ENCODE measurements around the gene CERS1.
A peak's percentile ranks its signal among the peaks of the same experiment; 100 is the strongest.

The CERS1 gene

DNA sequence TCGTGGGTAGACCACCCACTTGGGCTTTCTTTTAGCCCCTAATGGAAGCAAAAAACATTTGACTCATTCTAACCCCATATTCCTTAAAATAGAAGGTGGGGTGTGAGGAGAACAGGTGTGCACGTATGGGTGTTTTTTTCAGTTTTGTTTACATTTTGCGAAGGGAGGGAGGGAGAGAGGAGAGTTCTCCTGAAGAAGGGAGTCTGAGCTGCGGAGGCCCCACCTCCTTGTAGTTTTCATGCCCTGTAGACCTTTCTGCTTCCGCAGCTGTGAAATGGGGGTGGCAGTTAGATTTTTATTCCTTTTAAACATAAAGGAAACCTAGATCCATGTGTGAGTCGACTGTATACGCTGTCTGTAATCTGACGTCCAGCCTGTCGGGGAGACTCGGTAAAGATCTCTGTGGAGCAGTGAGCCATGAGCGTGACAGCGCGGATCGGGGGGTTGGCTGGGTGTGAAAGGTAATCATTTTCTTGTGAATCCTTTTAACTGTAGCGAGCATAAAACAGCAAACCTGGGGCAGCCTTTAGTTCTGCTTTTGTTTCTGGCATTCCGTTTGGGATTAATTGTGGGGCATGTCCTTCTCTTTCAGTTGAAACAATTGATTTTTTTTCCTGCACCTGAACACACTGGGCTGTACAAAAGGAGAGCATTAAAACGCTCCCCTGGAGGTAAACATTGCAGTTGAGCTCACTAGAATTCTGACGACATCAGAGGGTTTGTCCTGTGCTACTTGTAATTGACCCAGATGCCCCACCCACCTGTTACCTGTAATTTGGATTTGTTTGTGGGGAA is 61.9 kb downstream of the CERS1 start:
- DNase-seq, result no peak

DNA sequence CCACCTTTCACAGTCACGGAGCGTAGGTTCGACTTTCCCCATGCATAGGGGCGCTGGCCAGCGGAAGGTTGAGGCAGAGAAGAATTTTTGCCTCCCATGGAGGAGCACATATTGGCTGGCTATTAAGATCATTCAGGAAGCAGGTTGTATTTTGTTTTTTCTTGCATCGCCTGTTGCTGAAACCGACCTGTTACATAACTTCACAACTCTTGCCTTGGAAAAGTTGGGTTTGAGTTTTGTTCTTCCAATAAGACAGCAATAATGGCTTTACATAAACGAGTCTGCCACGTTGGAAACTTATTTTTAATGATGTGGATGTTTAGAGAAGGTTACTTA is 62.8 kb downstream of the CERS1 start:
- no peak for DNase-seq

DNA sequence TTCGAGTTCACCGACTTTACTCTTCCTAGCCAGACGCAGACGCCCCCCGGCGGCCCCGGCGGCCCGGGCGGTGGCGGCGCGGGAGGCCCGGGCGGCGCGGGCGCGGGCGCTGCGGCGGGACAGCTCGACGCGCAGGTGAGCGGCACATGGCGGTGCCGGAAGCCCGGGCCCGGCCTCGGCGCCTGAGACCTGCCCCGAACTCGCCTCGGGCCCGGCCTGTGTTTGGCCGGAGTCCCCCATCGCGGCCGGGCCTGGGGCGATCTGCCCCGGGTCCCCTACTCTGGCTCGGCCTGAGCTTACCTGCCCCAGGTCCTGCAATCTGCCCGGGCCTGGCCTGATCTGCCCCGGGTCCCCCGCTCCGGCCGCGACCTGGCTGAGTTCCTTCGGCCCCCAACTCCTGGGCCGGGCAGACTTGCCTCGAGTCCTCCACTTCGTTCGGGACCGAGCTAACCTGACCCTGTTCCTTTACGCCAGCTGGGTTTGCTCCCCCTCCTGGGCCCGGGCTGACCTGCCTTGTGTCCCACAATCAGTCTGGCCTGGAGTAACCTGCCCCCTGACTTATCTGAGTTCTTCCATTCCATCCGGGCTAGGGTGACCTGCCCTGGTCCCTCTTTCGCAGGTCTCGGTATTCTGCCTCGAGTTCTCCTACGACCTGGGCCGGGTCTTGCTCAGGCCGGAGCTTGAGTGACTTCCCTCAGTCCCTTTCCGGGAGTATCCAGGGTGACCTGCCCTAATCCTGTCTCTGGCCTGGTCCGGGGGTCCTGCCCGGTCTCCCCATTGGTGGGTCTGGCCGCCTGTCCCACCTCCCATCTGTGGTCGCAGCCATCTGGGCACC is 63.4 kb downstream of the CERS1 start:
- no peak for DNase-seq

DNA sequence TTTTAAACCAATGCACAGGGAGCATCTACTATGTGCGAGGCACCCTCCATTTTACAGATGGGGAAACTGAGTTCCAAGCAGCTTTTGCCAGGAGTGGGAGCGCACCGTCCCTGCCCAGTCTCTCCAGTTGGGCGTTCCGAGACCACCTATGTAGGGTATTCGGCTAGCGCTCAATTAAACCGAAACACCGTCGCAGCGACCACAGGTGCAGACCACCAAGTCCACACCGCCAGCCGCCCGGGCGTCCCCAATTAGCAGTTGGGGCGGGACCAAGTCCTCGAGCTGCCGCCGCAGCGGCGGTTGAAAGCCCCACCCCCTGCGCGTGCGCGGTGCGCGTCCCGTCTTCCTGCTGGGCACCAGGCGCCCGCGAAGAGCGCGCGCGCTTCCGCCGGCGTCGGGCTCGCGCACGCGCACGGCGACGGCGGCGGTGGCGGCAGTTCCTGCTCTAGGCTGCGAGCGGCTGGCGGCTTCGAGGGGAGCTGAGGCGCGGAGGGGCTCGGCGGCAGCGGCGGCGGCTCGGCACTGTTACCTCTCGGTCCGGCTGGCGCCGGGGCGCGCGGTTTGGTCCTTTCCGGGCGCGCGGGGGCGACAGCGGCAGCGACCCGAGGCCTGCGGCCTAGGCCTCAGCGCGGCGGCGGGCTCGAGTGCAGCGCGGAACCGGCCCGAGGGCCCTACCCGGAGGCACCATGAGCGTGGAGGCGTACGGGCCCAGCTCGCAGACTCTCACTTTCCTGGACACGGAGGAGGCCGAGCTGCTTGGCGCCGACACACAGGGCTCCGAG is 64.2 kb downstream of the CERS1 start, which contains the start of gene UPF1:
TSS of gene UPF1 (plus strand) at position 436 of the 782 bp plus-strand sequence. CDS start at position 687, 251 bp downstream.
- DNase-seq, result peak; percentile 93

DNA sequence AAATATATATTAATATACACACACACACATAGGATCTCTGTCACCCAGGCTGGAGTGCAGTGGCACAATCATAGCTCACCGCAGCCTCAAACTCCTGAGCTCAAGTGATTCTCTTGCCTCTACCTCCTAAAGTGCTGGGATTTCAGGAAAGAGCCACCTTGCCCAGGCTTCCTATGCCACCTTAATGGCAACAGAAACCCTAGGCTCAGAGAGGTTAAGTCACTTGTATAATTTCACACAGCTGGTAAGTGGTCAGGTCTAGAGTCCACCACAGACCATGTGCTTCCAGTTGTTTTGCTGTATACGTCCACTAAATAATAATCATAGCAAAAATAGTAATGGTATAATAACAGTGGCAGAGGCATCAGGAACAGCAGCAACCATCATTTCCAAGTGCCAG is 65.5 kb downstream of the CERS1 start:
- DNase-seq, result no peak

DNA sequence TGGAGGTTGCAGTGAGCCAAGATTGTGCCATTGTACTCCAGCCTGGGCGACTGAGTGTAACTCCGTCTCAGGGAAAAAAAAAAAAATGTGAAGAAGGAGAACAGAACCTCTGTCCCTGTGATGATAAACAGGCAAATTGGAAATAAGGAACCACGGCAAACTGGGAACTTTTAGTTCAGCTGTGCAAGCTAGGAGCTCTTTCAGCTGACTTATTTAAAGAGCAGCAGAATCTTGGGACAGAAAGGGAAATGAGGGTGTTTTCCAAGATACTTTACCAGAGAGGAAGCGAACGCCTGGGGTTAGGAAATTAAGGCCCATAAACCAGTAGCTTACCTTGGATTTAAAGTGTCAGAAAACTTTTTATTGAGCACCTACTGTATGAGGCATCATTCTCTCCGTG is 67.2 kb downstream of the CERS1 start:
- DNase-seq, result no peak
